H1 (cell line): ENCODE results near the gene TTC21A. TPM values are rescaled to one million over a fixed set of nuclear protein-coding genes. Genes with fewer than 3 reads are reported as not detected.

Experiments
- ASH2L ChIP-seq: fragments of 200-600, 300-600 bp; sonication (generic); IDR thresholded peaks from one replicate; pipeline ENCODE4 v1.7.1; 2017; ENCODE audit warnings: low read length
- ATF3 ChIP-seq: IDR thresholded peaks from 2 replicates; pipeline ENCODE4 v1.6.1; 2011; ENCODE audit warnings: low read depth, mild to moderate bottlenecking, low read length; ENCODE audit not compliant: insufficient read depth
- CEBPB ChIP-seq: IDR thresholded peaks from 2 replicates; pipeline ENCODE4 v1.6.1; 2012; ENCODE audit warnings: low read depth, low read length
- CHD2 ChIP-seq: IDR thresholded peaks from 2 replicates; pipeline ENCODE4 v1.6.1; 2012; ENCODE audit warnings: low read length, improper control_type of control experiment
- CREB1 ChIP-seq: IDR thresholded peaks from 2 replicates; pipeline ENCODE4 v1.6.1; 2012; ENCODE audit warnings: inconsistent platforms
- CTCF ChIP-seq, 3 experiments: IDR thresholded peaks; 1 replicate in 2 of 3; 2 replicates in 1 of 3; pipeline versions ENCODE4 v1.5.1 to v1.6.1; 2011; ENCODE audit warnings: low read length in 3 of 3, mild to moderate bottlenecking in 3 of 3, inconsistent platforms in 2 of 3, low read depth in 1 of 3, moderate library complexity in 1 of 3; ENCODE audit not compliant: insufficient read depth in 1 of 3; ENCODE audit errors: control extremely low read depth in 1 of 3
- EZH2 ChIP-seq: fragments of 200-600 bp; sonication (generic); IDR thresholded peaks from 2 replicates; pipeline ENCODE4 v1.7.1; 2012; ENCODE audit warnings: low read depth, mild to moderate bottlenecking, moderate library complexity, low read length, inconsistent platforms; ENCODE audit not compliant: severe bottlenecking
- HDAC6 ChIP-seq: IDR thresholded peaks from one replicate; pipeline ENCODE4 v1.7.1; 2012; ENCODE audit warnings: low read depth, mild to moderate bottlenecking, inconsistent platforms, low read length, moderate library complexity
- KDM4A ChIP-seq: IDR thresholded peaks from one replicate; pipeline ENCODE4 v1.7.1; 2012; ENCODE audit warnings: low read depth, mild to moderate bottlenecking, moderate library complexity, low read length, inconsistent platforms; ENCODE audit not compliant: severe bottlenecking
- MAX ChIP-seq: IDR thresholded peaks from 2 replicates; pipeline ENCODE4 v1.6.1; 2012; ENCODE audit warnings: inconsistent platforms
- NANOG ChIP-seq: IDR thresholded peaks from 2 replicates; pipeline ENCODE4 v1.6.1; 2011; ENCODE audit warnings: low read length, low read depth, mild to moderate bottlenecking, inconsistent platforms; ENCODE audit not compliant: insufficient read depth, poor library complexity, severe bottlenecking
- PHF8 ChIP-seq: fragments of 200-600 bp; sonication (generic); conservative IDR thresholded peaks from 2 replicates; pipeline ENCODE4 v1.7.1; 2012; ENCODE audit warnings: low read depth, mild to moderate bottlenecking, inconsistent platforms, low read length, moderate library complexity
- RAD21 ChIP-seq, 2 experiments: IDR thresholded peaks in 1 of 2; conservative IDR thresholded peaks in 1 of 2; 2 replicates each; pipeline ENCODE4 v1.6.1; 2011; ENCODE audit warnings: low read depth in 2 of 2, low read length in 2 of 2, improper control_type of control experiment in 1 of 2, inconsistent platforms in 1 of 2, mild to moderate bottlenecking in 1 of 2, moderate library complexity in 1 of 2
- SIN3A ChIP-seq, 2 experiments: IDR thresholded peaks in 1 of 2; conservative IDR thresholded peaks in 1 of 2; 2 replicates each; pipeline ENCODE4 v1.6.1; 2011 to 2012; ENCODE audit warnings: low read length in 2 of 2, improper control_type of control experiment in 1 of 2, low read depth in 1 of 2, mild to moderate bottlenecking in 1 of 2
- SP1 ChIP-seq: IDR thresholded peaks from 2 replicates; pipeline ENCODE4 v1.6.1; 2011; ENCODE audit warnings: low read depth, low read length
- TBP ChIP-seq: IDR thresholded peaks from 2 replicates; pipeline ENCODE4 v1.6.1; 2011; ENCODE audit warnings: low read depth, low read length, improper control_type of control experiment
- TEAD4 ChIP-seq: IDR thresholded peaks from 2 replicates; pipeline ENCODE4 v1.6.1; 2012; ENCODE audit warnings: low read depth, low read length, inconsistent platforms, mixed read lengths
- USF2 ChIP-seq: IDR thresholded peaks from 2 replicates; pipeline ENCODE4 v1.6.1; 2011; ENCODE audit warnings: low read length, improper control_type of control experiment
- YY1 ChIP-seq: IDR thresholded peaks from 2 replicates; pipeline ENCODE4 v1.6.1; 2011; ENCODE audit warnings: low read depth, mild to moderate bottlenecking, low read length
- polyA plus RNA-seq, 7 experiments: library from polyadenylated mRNA; depleted of rRNA in 3 of 7; stranded (reverse) in 5 of 7; unstranded in 2 of 7; fragments of >200 nt in 5 of 7; fragments of 200-250 nt in 2 of 7; gene quantifications; 1 replicate in 5 of 7; 2 replicates in 1 of 7; 4 replicates in 1 of 7; pipeline versions ENCODE4 v1.2.1 to v1.2.3, GENCODE V29; 2011 to 2013; ENCODE audit warnings: missing spikeins in 2 of 7, mixed read lengths in 2 of 7
- total RNA-seq: library from RNA; stranded (reverse); fragmentation: NEBNext Ultra II Directional; extraction: Animal tissue kit (Norgen Biotek cat#: 25700); gene quantifications from 2 replicates; pipeline ENCODE4 v1.2.1, GENCODE V29; 2021

TTC21A gene
- total and polyA plus RNA-seq, 2 of the 8 experiments (the other 6 are each of a cell fraction or from before 2014, with no cell fraction given) = 2.3 to 2.8 TPM

DNA sequence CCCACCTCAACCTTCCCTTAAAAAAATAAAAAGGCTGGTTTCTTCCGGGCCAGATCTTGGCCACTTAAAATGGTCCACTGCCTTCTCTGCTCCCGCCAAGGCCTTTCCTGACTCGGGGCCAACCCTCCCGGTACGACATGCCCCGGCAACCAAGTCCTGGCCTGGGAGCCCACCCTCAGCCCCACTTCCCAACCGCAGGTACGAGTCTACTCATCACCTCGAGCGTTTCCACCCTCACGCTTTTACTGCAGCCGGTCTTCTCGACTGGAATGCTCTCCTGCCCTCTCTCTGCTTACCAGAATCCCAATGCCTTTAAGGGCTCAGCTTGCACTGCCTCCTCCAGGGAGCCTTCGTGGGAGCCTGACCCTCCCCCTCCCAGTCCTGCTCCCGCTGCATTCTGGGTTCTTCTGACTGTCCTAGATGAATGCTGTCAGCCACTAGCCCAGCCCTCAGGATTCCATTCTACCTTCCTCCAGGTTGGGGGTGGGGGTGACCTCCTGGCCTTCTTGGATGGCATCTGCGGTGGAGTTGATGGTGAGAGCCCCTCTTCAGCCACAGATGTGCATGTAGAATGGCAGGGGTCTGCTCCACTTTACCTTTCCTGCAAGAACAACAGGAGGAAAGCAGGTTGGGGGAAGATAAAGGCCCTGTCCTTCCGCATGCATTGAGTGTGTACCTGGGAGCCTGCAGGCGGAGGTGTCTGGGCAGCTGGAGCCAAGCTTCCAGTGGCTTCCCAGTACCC, 47.0 kb downstream of the TTC21A start (continued):
- TF ChIP-seq CTCF (IDR thresholded peaks at IDR 0.05; ENCODE audit: control extremely low read depth in 1 of 3, insufficient read depth in 1 of 3, low read depth in 1 of 3, low read length in 3 of 3) (no peak), MAX (peak; percentile 60), KDM4A (peak; percentile 23), SIN3A (conservative IDR thresholded peaks at IDR 0.05 in 1 of 2, IDR thresholded peaks at IDR 0.05 in 1 of 2; ENCODE audit: low read depth in 1 of 2, low read length in 2 of 2) (peak; percentile 88 to 92; a peak in 3 of 4 replicates), USF2 (peak; percentile 63; the same call in 1 of the 2 replicates), CEBPB (no peak), RAD21 (IDR thresholded peaks at IDR 0.05 in 1 of 2, conservative IDR thresholded peaks at IDR 0.05 in 1 of 2; ENCODE audit: low read depth in 2 of 2, low read length in 2 of 2) (0 out of 4 replicates have a peak, but pooled peaks have one; percentile 2 to 13), TEAD4 (peak; percentile 70), CHD2 (peak; percentile 41; the same call in 1 of the 2 replicates), NANOG (no peak), CREB1 (peak; percentile 44; the same call in 1 of the 2 replicates), TBP (peak; percentile 87), ASH2L (peak; percentile 80), EZH2 (no peak), HDAC6 (no peak), YY1 (no peak), PHF8 (peak; percentile 54), ATF3 (no peak), SP1 (peak; percentile 75)
